ENCODE measurements around the gene KRTAP2-1.
"Not testable (repeated sequence)": the region's sequence is repeated elsewhere in the genome, so short reads cannot be mapped to it uniquely, and the experiment has no call there.

KRTAP2-1 gene, protein sequence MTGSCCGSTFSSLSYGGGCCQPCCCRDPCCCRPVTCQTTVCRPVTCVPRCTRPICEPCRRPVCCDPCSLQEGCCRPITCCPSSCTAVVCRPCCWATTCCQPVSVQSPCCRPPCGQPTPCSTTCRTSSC

DNA sequence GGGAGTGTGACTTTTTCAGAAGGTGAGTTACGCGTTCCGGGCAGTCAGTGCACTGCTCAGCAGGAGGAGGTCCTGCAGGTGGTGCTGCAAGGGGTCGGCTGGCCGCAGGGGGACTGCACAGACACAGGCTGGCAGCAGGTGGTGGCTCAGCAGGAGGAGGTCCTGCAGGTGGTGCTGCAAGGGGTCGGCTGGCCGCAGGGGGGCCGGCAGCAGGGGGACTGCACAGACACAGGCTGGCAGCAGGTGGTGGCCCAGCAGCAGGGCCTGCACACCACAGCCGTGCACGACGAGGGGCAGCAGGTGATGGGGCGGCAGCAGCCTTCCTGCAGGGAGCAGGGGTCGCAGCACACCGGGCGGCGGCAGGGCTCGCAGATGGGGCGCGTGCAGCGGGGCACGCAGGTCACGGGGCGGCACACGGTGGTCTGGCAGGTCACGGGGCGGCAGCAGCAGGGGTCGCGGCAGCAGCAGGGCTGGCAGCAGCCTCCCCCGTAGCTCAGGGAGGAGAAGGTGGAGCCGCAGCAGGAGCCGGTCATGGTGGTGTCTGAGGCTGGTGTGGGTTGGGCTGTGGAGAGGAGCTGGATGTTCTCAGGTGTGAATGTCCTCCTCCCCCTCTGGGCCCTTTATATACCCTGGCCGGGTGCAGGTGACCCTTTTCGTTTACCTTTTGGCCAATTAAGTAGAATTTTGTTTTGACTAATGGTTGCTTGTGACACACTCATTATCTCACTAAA lies at the start of gene KRTAP2-1:
Gene KRTAP2-1, minus strand, starts transcription at position 582 of the 731 bp plus-strand sequence. Its CDS starts 49 bp downstream, at position 533.
- DNase-seq, result not testable (repeated sequence)

DNA sequence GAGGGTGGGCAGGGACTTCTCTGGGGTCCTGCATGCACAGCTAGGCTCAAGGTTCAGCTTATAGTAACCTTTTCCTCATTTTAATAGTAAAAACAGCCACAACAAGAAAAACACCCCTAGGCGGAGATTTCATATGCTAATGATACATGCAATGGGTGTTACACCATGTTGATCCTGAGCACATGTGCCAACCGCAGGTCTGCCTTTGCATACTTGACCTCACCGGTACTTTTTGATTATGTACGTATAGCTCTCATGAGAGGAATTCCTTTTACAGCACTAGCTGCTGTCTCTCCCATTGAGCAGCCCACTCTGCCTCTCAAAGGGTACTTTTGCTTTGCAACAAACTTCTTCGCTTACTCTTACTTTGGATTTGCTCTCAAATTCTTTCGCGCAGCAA lies 48.9 kb upstream of the KRTAP2-1 start:
- no peak for DNase-seq

DNA sequence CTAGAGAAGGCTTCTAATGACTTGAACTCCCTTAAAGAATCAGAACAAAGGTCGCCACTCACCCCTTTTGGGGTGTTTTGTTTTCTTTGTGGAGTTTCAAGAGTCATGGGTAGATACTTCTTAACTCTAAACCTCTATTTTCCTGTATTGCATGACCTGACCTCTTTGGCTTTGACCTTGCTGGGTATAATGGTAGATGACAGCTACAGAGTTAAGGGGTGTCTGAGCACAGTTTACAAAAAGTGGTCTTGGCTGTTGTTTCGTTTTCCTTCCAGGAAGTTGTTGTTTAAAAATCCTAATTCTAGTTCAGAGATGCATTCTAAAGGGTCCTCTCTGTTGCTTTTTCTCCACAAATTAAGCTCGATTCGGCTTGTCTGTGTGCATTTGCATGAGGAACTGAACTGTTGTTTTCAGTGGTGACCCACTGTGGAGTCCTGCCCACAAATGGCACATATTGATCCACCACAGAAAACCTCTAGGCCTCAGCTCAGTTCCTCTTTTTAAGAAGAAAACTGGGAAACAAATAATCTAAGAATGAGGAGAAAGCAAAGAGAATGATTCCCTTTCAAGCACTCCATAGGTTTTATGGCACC lies 41.7 kb upstream of the KRTAP2-1 start:
- DNase-seq, result not testable (repeated sequence)

DNA sequence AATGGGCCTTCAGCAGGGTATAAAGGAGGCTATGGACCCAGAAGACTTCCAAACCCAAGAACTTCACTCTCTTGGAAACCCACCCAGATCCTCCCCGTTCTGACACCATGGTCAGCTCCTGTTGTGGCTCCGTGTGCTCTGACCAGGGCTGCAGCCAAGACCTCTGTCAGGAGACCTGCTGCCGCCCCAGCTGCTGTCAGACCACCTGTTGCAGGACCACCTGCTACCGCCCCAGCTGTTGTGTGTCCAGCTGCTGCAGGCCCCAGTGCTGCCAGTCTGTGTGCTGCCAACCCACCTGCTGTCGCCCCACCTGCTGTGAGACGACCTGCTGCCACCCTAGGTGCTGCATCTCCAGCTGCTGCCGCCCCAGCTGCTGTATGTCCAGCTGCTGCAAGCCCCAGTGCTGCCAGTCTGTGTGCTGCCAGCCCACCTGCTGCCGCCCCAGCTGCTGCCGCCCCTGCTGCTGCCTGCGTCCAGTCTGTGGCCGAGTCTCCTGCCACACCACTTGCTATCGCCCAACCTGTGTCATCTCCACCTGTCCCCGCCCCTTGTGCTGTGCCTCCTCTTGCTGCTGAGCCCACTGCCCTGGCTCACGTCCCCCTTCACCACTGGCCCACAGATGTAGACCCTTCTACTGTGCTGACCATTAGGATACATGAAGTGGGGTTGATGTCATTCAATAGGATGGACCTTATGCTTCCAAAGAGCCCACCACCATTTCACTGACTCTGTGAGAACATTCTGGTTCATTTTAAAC lies 37.2 kb upstream of the KRTAP2-1 start, which contains the start of gene KRTAP4-7:
Gene KRTAP4-7, plus strand, starts transcription at position 51 of the 757 bp plus-strand sequence. Its CDS starts 57 bp downstream, at position 108.
- not testable (repeated sequence) for DNase-seq

DNA sequence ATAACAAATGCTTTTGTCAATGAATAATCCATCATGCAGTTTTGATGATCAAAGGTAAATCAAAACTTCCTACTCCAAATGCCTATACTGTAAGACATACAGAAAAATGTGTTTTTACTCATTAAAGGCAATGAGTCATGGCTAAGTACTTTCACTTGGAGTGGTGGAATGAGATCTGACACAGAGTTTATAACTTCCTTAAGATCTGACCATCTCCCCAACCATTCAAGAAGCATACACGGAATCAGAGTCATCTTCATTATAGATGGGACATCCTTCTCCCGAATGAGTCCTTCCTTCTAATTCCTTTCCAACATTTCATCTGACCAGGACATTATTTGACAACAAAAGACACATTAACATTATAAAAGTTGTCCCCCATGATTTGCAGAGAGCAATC lies 36.3 kb upstream of the KRTAP2-1 start:
- DNase-seq, result not testable (repeated sequence)

DNA sequence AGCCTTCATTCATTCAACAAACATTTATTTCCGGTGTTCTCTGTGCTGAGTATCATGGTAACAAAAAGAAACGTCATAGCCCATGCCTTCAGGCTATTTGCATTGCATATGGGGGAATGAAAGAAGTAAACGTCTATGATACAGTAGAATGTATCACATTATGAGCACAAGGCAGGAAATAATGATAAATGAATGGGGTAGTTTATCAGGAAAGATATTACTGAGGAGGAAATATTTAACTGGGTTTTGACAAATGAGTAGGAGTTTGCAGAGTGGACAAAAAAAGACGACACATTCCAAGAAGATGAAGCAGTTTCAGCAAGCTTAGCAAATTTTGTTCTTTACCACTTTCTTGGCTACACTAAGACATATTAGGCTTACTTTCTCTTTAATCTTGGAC lies 35.5 kb upstream of the KRTAP2-1 start:
- DNase-seq, result no peak

DNA sequence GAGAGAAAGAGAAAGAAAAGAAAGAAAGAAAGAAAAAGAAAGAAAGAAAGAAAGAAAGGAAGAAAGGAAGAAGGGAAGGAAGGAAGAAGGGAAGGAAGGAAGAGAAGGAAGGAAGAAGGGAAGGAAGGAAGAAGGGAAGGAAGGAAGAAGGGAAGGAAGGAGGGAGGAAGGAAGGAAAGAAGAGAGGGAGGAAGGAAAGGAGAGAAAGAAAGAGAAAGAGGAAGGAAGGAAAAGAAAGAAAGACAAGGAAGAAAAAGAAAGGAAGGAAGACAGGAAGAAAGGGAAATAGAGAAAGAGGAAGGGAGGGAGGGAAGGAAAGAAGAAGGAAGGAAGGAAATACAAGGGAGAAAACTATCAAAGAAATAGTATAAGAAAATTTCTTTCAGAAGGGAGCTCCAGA lies 29.7 kb upstream of the KRTAP2-1 start:
- DNase-seq, result no peak

DNA sequence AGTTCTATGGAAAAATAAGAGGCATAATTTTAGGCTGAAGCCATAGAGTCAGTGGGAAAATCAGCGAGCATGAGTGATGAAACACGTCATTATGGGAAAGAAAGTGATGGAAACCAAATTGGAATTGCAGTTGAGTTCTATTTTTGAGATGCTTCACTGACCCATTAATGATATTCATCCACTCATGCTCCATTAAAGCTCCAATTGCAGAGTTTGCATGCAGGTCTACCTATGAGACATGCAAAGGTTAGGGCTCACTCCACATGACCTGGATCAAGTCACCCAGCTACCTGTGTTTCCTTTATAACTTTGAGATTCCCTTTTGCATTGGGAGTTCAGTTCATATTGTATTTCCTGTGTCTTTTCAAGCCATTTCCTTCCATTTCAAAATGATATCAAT lies 26.6 kb upstream of the KRTAP2-1 start:
- no peak for DNase-seq

DNA sequence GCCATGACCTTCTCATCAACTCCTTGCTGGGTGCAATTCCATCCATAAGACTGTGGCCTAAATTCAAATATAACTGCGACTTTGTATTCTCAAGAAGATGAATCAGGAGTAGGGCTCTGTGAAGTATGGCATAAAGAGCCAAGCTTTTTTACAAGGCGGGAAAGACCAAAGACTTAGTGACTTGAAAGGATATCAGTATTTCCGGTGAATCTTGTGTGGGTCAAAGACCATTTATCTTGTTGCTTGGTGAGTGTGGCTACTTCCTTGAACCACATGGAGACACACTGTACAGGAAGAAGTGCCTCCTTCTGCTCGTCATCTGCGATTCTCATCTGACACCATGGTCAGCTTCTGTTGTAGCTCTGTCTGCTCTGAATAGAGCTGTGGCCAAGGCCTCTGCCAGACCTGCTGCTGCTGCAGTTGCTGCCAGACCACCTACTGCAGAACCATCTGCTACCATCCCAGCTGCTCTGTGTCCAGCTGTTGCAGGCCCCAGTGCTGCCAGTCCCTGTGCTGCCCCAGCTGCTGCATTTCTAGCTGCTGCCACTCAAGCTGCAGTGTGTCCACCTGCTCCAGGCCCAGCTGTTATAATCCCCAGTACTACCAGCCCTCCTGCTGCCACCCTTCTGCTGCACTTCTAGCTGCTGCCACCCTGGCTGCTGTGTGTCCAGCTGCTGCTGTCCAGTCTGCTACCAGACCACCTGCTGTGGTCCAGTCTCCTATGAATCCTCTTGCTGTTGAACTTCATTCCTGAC lies 24.7 kb upstream of the KRTAP2-1 start:
- DNase-seq, result no peak

DNA sequence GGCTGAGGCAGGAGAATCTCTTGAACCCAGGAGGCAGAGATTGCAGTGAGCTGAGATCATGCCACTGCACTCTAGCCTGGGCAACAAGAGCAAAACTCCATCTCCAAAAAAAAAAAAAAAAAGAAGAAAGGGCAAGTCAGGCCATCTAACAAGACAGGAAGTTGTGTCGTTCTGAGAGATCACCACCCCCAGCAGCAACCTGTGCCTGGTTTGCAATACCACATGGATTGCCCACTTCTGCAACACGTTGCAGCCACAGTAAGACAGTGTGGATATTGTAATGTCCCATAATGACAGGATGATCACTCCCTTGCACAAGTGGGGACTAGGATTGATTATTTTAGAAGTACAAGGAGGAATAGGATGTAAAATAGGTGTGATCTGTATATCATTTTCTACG lies 21.9 kb upstream of the KRTAP2-1 start:
- no peak for DNase-seq

DNA sequence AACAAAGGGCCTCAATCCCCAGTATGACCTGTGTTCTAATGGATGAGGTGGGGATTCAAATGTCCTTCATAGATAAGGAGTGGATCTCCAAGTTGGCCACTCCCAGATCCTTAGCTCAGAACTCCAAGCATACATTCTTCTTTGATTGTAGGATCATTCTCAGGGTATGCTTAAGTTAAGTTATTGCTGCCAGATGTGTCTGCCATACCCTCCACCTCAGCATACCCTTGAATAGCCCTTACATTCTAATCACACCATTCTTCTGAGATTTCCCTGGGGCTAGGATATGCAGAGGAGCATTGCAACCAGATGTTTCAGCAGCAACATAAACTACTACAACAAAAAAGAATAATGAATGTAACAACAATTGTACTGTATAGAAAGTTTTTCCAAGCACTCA lies 20.2 kb upstream of the KRTAP2-1 start:
- DNase-seq, result no peak

DNA sequence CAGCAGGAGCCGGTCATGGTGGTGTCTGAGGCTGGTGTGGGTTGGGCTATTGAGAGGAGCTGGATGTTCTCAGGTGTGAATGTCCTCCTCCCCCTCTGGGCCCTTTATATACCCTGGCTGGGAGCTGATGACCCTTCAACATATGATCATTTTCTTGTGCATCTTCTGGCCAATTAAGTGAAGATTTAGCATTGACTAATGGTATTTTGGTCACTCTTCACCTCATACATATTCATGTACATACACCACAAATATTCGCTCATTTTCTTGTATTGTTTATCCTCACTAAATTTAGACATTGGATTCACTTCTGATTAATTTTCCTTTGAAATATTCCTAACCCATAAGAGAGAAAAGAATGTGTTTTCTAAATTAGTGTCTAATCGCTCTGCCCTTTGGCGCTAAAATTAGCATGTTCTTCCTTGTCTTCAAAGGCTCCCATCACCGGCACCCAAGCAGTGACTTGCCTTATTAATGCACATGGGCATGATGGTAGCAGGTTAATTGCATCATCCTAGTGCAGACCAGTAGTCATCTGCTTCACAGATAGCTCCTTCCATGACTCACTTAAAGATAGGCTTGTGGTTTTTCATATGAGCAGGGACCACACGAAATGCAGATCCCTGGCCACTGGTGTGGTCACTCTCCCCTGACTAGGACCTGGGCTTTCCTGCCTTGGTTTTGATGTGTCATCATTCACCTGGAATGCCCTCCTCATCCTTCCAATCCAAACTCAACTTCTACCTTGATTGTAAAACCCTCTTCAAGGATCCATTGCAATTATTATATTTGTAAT lies 18.9 kb upstream of the KRTAP2-1 start, which contains the start of gene KRTAP2-4:
Gene KRTAP2-4, minus strand, starts transcription at position 51 of the 796 bp plus-strand sequence. Its CDS starts 34 bp downstream, at position 17.
- DNase-seq, result no peak

DNA sequence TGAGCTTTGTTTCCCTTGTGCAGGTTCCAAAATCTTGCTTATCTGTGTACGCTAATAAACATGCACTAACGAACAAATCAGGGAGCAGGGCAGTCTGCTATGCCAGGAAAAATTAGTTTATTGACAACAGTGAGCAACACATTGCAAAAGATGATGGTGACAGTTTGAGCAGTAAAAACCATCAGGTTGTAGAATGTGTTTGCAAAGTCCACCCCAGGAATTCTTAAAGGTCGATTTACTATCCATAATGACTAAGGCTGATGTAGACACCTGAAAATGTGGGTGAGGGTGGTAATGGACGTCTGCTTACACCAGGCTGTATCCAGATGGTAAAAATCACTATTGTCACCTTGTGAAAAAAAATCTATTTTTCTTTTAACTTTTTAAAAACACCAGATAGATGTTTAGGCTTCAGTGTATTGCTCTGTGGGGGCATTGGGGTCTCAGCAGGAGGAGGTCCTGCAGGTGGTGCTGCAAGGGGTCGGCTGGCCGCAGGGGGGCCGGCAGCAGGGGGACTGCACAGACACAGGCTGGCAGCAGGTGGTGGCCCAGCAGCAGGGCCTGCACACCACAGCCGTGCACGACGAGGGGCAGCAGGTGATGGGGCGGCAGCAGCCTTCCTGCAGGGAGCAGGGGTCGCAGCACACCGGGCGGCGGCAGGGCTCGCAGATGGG lies 18.0 kb upstream of the KRTAP2-1 start:
- not testable (repeated sequence) for DNase-seq

DNA sequence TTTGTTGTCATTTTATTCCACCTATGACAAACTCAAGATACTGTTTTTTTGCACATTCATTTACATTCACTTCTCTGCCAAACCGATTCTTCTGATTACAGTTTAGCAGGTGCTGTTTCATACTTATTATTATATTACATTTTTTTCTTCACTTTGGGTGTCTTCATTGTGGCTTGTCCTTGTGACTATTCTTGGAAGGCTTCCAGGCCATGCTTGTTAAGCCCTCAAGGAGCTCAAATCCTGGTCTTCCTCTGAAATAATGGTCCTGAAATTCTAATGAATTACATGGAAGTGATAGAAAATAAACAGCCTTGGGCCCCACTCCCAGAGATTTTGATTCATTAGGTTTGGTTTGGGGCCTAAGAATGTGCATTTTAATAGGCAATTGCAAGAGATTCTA lies 17.2 kb upstream of the KRTAP2-1 start:
- no peak for DNase-seq

DNA sequence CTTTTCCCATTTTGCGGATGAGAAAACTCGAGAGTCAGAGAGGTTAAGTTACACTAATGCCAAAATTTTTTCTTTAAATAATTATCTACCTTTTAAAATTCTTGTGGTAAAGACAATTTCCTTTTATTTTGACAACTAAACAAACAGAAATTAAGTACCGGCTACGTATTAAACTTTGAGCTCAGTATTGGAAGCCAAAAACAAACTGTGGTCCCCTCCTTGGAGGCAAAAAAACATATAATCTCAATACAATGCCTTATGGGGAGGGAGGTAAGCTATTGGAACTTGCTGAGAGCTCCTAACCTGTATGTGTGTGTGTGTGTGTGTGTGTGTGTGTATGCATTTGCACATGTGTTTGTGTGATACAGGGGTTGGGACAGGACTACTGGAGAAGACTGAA lies 16.3 kb upstream of the KRTAP2-1 start:
- no peak for DNase-seq

DNA sequence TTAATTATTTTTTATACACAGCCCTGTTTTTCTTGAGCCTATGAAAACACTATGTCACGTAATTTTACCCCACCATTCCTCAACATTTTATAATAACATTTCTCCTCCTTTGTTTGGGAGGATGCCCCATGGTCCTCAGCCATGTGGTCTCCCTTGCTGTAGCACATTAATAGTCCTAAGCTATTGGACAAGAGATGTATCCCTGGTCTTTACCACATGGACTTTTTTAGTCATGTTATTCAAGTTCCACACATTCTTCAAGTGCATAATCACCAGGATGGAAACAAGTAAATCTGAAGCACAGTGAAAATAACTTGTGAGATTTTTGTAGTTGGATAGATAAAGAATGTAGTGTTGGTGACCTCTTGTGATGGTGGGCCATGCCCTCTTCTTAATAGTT lies 14.8 kb upstream of the KRTAP2-1 start:
- no peak for DNase-seq

DNA sequence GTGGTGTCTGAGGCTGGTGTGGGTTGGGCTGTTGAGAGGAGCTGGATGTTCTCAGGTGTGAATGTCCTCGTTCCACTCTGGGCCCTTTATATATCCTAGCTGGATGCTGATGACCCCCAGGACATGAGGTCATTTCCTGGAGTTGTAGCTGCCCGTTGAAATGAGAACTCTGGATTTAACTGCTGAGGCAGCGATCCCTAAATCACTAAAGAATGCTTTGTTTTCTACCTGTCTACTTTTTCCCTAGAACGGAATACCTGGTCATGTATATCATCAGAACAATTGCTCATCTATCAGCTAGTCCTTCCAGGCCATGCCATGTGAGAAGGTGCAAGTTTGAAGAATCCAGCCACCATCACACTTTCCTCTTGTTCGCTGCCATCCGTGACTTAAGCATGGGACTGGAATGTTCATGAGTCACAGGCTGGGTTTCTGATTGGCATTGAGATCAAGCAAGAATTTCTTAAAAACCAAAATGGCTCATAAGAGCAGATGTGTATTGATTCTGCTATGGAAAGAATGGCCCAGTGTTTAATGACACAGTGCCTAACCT lies 13.0 kb upstream of the KRTAP2-1 start, which contains the start of gene KRTAP2-3:
Gene KRTAP2-3, minus strand, starts transcription at position 63 of the 553 bp plus-strand sequence. CDS start 64 bp downstream, outside the sequence.
- DNase-seq, result no peak

DNA sequence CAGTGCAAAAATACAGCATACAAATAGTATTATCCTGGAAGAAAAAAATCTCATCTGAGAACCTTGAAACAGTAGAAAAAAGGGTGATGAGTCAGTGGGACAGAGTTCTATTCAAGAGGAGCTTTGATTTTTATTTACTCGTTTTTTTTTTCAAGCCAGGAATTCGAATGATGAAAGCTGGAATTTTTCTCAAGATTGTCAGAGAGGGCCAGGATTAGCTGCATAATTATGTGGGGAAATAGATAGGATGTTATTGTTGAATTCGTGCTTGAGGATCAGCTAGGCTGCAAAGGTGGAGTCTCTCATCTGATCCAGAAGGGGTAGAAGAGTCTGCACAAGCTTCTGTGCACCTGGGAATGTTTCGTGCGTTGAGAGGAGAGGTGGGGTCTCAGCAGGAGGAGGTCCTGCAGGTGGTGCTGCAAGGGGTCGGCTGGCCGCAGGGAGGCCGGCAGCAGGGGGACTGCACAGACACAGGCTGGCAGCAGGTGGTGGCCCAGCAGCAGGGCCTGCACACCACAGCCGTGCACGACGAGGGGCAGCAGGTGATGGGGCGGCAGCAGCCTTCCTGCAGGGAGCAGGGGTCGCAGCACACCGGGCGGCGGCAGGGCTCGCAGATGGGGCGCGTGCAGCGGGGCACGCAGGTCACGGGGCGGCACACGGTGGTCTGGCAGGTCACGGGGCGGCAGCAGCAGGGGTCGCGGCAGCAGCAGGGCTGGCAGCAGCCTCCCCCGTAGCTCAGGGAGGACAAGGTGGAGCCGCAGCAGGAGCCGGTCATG lies 12.3 kb upstream of the KRTAP2-1 start:
- not testable (repeated sequence) for DNase-seq

DNA sequence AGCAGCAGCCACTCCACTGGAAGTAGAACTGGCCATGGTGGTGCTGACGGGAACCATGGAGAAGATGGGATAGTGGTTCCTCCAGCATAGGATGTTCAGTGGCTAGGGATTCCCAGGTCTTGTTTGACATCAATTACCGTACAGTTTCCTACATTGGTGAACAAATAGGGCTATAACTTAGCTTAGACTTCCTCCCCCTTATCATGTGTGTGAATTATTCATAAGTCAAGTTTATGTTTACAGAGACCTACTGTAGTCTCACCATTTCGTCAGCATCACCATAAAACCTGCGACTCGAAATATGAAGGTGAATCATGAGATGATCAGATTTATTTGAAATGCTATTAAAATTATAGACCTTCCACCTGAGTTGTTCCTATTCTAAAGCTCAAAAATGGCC lies 11.6 kb upstream of the KRTAP2-1 start:
- DNase-seq, result no peak

DNA sequence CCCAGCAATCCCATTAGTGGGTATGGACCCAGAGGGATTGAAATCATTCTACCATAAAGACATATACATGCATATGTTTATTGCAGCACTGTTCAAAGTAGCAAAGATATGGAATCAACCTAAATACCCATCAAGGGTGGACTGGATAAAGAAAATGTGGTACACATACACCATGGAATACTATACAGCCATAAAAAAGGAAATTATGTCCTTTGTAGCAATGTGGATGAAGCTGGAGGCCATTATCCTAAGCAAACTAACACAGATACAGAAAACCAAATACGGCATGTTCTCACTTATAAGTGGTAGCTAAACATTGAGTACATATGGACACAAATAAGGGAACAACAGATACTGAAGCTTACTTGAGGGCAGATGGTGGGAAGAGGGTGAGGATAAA lies 10.4 kb upstream of the KRTAP2-1 start:
- no peak for DNase-seq

Data from activated CD8-positive, alpha-beta memory T cell treated with anti-CD3 and anti-CD28 coated beads for 24 hours (primary cell).